HFFc6 (cell line): ENCODE measurements around the gene GPR152. TPM values are rescaled to one million over a fixed set of nuclear protein-coding genes. Genes with fewer than 3 reads are reported as not detected.

ENCODE experiments used
- DNase-seq: peaks from one replicate; pipeline ENCODE4 v3.0.0-alpha.2; 2018
- H3K27ac Mint-ChIP-seq: 2 replicates; pipeline ENCODE4 v1.8.0; 2020; ENCODE audit warnings: mild to moderate bottlenecking, mixed read lengths
- H3K27me3 Mint-ChIP-seq: 2 replicates; pipeline ENCODE4 v1.8.0; 2021; ENCODE audit warnings: mild to moderate bottlenecking, moderate library complexity, mixed read lengths; ENCODE audit not compliant: insufficient read depth
- H3K36me3 Mint-ChIP-seq: 2 replicates; pipeline ENCODE4 v1.8.0; 2021; ENCODE audit warnings: low read depth, mixed read lengths
- H3K4me1 Mint-ChIP-seq: 2 replicates; pipeline ENCODE4 v1.8.0; 2020; ENCODE audit warnings: low read depth, mixed read lengths
- H3K4me3 Mint-ChIP-seq: 2 replicates; pipeline ENCODE4 v1.8.0; 2020; ENCODE audit warnings: mild to moderate bottlenecking, moderate library complexity, mixed read lengths
- H3K9me3 Mint-ChIP-seq: 2 replicates; pipeline ENCODE4 v1.8.0; 2020; ENCODE audit warnings: mild to moderate bottlenecking, mixed read lengths
- total RNA-seq, 6 experiments: library from RNA; stranded (reverse); fragmentation: NEBNext Ultra II Directional; extraction: Animal tissue kit (Norgen Biotek cat#: 25700); gene quantifications; 2 replicates in 1 of 6; 3 replicates in 5 of 6; pipeline ENCODE4 v1.2.3, GENCODE V29; 2021
- TF ChIP-seq, protein P1 (sequence below): fragments of 200-600 bp; sonication (generic); IDR thresholded peaks from 2 replicates; pipeline ENCODE4 v1.5.0; 2021; ENCODE audit warnings: antibody characterized with exemption, mild to moderate bottlenecking

The GPR152 gene
- total RNA-seq, 6 experiments from 2014 or later: not detected

DNA sequence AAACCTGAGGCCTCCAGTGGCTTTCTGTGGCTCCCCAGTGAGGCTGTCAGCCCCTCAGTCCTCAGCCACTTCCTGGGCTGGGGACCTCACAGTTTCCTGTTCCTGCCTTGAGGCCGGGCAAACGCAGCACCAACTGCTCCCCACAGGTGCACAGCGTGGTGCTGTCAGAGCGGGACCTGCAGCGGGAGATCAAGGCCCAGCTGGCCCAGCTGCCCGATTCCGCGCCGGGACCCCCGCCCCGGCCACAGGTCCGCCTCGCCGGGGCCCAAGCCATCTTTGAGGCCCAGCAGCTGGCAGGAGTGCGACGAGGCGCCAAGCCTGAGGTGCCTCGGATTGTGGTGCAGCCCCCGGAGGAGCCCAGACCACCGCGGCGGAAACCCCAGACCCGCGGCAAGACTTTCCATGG is 43.3 kb downstream of the GPR152 start:
- H3K4me3 Mint-ChIP-seq: no peak overlapping the region
- DNase-seq: no peak
- H3K27me3 Mint-ChIP-seq: peaks cover 29% of the 10 kb centered on the region
- no peaks in the 10 kb centered on the region for H3K9me3 Mint-ChIP-seq
- TF ChIP-seq, protein P1, sequence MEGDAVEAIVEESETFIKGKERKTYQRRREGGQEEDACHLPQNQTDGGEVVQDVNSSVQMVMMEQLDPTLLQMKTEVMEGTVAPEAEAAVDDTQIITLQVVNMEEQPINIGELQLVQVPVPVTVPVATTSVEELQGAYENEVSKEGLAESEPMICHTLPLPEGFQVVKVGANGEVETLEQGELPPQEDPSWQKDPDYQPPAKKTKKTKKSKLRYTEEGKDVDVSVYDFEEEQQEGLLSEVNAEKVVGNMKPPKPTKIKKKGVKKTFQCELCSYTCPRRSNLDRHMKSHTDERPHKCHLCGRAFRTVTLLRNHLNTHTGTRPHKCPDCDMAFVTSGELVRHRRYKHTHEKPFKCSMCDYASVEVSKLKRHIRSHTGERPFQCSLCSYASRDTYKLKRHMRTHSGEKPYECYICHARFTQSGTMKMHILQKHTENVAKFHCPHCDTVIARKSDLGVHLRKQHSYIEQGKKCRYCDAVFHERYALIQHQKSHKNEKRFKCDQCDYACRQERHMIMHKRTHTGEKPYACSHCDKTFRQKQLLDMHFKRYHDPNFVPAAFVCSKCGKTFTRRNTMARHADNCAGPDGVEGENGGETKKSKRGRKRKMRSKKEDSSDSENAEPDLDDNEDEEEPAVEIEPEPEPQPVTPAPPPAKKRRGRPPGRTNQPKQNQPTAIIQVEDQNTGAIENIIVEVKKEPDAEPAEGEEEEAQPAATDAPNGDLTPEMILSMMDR: no peak
- H3K4me1 Mint-ChIP-seq: no peaks in the 10 kb centered on the region
- H3K36me3 Mint-ChIP-seq: no peaks in the 10 kb centered on the region
- H3K27ac Mint-ChIP-seq: no peak overlapping the region

DNA sequence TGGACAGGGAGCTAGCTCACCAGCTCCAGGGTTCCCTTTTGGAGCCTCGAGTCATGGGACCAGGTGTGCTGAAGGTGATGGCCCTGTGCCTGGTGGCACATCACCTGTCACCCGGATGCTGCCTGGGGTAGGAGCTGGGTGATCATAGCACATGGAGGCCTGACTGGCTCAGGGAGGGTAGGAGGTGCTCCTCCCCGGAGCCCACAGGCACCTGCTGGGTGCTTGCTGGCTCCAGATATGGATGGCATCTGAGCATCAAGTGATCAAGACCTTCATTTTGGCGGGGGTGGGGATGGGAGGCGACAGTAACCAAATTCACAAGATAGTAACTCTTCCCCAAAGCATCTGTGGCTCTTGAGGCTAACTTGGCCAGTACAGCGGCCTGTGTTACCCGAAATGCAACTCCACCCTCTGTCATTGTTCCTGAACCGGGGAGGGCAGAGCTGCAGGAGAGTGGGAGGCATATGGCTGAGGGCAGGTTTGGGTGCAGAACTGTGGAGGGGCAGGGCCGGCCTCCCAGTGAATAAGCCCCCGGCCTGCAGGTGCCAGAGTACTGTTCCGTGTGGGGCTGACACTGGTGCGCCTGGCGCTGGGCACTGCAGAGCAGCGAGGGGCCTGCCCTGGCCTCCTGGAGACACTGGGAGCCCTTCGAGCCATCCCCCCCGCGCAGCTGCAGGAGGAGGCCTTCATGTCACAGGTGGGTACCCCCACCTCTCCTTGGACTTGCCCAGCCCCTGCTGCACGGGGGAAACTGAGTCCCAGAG is 43.9 kb downstream of the GPR152 start:
- peaks cover 27% of the 10 kb centered on the region for H3K27me3 Mint-ChIP-seq
- TF ChIP-seq, protein P1: no peak
- no peak overlapping the region for H3K27ac Mint-ChIP-seq

DNA sequence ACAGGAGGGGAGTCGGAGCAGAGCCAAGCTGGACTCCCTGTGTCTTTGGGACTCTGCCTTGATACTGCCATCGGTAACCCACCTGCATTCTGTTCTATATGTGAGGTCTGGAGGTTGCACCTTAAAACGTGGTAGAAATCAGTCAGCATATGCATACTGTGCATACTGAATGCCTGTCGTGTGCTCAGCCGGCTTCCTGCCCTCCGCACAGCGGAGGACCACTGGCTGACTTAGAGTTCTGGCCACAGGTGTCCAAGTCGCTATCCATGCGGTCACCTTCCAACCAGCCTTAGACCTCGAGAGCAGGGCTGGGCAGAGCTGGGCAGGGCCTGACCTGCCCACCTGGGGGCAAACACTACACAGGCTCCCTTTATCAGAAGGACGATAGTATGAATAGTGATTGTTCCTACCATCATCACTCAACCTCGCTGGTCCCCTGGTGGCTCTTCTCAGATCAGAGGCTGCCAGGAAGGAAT is 44.8 kb downstream of the GPR152 start:
- DNase-seq: no peak
- no peak overlapping the region for H3K4me3 Mint-ChIP-seq

More for the DNA sequence above, 43.9 kb downstream of the GPR152 start:
- no peaks in the 10 kb centered on the region for H3K9me3 Mint-ChIP-seq
- DNase-seq: no peak
- no peaks in the 10 kb centered on the region for H3K36me3 Mint-ChIP-seq
- H3K4me1 Mint-ChIP-seq: no peaks in the 10 kb centered on the region
- H3K4me3 Mint-ChIP-seq: no peak overlapping the region

DNA sequence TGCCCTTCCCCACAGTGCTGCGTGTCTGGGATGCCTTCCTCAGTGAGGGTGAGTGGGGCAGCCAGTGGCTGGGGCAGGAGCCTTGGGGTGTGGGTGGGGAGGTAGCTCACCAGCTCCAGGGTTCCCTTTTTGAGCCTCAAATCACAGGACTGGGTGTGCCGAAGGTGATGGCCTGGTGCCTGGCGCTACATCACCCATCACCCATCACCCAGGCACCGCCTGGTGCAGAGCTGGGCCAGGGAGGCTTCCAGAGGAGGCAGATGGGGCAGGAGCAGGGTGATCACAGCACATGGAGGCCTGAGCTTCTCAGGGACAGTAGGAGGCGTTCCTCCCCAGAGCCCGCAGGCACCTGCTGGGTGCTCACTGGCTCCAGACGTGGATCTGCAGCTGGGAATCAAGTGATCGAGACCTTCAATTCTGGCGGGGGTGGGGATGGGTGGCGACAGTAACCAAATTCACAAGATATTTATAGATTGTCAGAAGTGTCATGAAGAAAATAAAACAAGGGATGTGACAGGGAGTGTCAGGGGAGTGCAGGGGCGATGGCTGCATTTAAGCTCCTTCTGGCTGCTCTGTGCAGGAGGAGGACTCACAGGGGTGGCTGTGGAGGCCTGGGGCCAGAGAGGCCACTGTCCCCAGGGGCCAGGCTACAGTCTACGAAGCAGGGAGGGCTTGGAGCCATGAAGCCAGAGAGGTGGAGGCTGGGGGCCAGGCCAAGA is 45.4 kb downstream of the GPR152 start:
- Mint-ChIP-seq H3K4me3 (no peak overlapping the region), H3K27me3 (peaks cover 18% of the 10 kb centered on the region), H3K9me3 (no peaks in the 10 kb centered on the region), H3K27ac (no peak overlapping the region), H3K36me3 (no peaks in the 10 kb centered on the region), H3K4me1 (no peaks in the 10 kb centered on the region)
- DNase-seq: no peak
- TF ChIP-seq, protein P1: no peak; the same call in 1 of the 2 replicates

More for the DNA sequence above, 44.8 kb downstream of the GPR152 start:
- Mint-ChIP-seq H3K9me3 (no peaks in the 10 kb centered on the region), H3K27me3 (peaks cover 19% of the 10 kb centered on the region), H3K36me3 (no peaks in the 10 kb centered on the region), H3K27ac (no peak overlapping the region), H3K4me1 (no peaks in the 10 kb centered on the region)
- TF ChIP-seq, protein P1: no peak

DNA sequence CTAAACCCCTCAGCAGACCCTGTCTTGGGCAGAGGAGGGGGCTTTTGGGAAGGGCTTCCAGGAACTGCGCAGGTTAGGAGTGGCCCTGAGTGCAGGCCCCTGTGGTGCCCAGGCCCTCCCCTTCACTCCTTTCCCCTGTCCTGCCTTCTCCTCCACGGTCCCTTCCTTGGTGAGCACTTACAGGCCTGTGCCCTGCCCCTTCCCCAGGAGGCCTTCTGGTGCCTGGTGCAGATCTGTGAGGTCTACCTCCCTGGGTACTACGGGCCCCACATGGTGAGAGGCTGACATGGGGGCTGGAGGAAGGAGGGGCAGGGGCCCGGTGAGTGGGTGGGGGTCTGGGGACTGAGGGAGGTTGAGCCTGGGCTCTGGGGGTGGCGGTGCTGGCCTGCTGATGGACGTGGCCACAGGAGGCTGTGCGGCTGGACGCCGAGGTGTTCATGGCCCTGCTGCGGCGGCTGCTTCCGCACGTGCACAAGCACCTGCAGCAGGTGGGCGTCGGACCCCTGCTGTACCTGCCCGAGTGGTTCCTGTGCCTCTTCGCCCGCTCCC is 46.0 kb downstream of the GPR152 start:
- H3K4me3 Mint-ChIP-seq: no peak overlapping the region
- DNase-seq: no peak
- H3K27me3 Mint-ChIP-seq: peaks cover 14% of the 10 kb centered on the region
- H3K9me3 Mint-ChIP-seq: no peaks in the 10 kb centered on the region
- TF ChIP-seq, protein P1: no peak
- H3K27ac Mint-ChIP-seq: no peak overlapping the region
- no peaks in the 10 kb centered on the region for H3K36me3 Mint-ChIP-seq
- H3K4me1 Mint-ChIP-seq: no peaks in the 10 kb centered on the region
